B cell (primary cell): ENCODE results near the gene UBASH3B.

Source experiments
- EZH2 ChIP-seq: IDR thresholded peaks from 2 replicates; pipeline ENCODE4 v1.6.1; 2012; ENCODE audit warnings: borderline replicate concordance, low read depth, mild to moderate bottlenecking, moderate library complexity, low read length; ENCODE audit not compliant: insufficient read depth, poor library complexity, severe bottlenecking
- TF ChIP-seq, protein P1 (sequence below): fragments of 200-600 bp; IDR thresholded peaks from one replicate; pipeline ENCODE4 v1.8.0; 2022; ENCODE audit warnings: antibody characterized with exemption, mild to moderate bottlenecking

DNA sequence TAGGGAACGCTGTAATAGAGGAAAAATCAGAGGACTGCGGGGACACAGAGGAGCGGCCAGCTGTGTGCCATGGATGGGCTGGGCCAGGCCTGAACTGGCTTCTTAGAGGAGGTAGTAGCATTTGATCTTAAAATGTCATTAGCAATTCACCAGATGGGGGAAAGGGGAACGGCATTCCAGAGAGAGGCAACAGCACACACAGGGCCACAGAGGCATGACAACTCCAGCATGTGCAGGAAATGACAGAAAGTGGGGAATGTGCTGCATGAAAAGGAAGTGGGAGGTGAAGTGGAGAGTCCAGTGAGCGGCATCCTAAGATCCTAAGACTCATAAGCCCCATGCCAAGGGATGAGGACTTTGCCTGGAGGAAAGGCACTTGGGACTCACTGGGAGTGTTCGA lies 69.0 kb downstream of the UBASH3B start:
- TF ChIP-seq, protein P1, sequence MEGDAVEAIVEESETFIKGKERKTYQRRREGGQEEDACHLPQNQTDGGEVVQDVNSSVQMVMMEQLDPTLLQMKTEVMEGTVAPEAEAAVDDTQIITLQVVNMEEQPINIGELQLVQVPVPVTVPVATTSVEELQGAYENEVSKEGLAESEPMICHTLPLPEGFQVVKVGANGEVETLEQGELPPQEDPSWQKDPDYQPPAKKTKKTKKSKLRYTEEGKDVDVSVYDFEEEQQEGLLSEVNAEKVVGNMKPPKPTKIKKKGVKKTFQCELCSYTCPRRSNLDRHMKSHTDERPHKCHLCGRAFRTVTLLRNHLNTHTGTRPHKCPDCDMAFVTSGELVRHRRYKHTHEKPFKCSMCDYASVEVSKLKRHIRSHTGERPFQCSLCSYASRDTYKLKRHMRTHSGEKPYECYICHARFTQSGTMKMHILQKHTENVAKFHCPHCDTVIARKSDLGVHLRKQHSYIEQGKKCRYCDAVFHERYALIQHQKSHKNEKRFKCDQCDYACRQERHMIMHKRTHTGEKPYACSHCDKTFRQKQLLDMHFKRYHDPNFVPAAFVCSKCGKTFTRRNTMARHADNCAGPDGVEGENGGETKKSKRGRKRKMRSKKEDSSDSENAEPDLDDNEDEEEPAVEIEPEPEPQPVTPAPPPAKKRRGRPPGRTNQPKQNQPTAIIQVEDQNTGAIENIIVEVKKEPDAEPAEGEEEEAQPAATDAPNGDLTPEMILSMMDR = no peak
- no peak for TF ChIP-seq EZH2
